BLaER1 treated with 17β-estradiol and CSF1 and Interleukin-3, amounts not matched to agents 10 nM and 100 nM (cell line): ENCODE data around the gene LARP4B.
"Not testable (repeated sequence)": the region's sequence is repeated elsewhere in the genome, so short reads cannot be mapped to it uniquely, and the experiment has no call there.

ENCODE experiments used
- H3K27ac ChIP-seq, 11 experiments: shearing (Covaris generic); formaldehyde crosslinking; 2 replicates each; pipeline ENCODE4 v1.8.1; 2022
- H3K27me3 ChIP-seq, 11 experiments: shearing (Covaris generic); formaldehyde crosslinking; 2 replicates each; pipeline ENCODE4 v1.8.1; 2022
- H3K36me3 ChIP-seq, 11 experiments: shearing (Covaris generic); formaldehyde crosslinking; 2 replicates each; pipeline ENCODE4 v1.8.1; 2022
- H3K4me1 ChIP-seq, 10 experiments: shearing (Covaris generic); formaldehyde crosslinking; 2 replicates each; pipeline ENCODE4 v1.8.1; 2022
- H3K4me2 ChIP-seq, 11 experiments: shearing (Covaris generic); formaldehyde crosslinking; 2 replicates each; pipeline ENCODE4 v1.8.1; 2022
- H3K4me3 ChIP-seq, 10 experiments: shearing (Covaris generic); formaldehyde crosslinking; 2 replicates each; pipeline ENCODE4 v1.8.1; 2022
- H3K9ac ChIP-seq, 11 experiments: shearing (Covaris generic); formaldehyde crosslinking; 2 replicates each; pipeline ENCODE4 v1.8.1; 2022
- H3K9me3 ChIP-seq, 11 experiments: shearing (Covaris generic); formaldehyde crosslinking; replicated peaks in 1 of 11; 2 replicates each; pipeline ENCODE4 v1.8.1; 2022
- H4K20me1 ChIP-seq, 11 experiments: shearing (Covaris generic); formaldehyde crosslinking; 2 replicates each; pipeline ENCODE4 v1.8.1; 2022
- Cebpa-rat ChIP-seq, 11 experiments: shearing (Covaris generic); IDR thresholded peaks; 2 replicates each; pipeline ENCODE4 v1.8.1; 2022

LARP4B gene

GRCh38 chr10:775245-776075 is 156.0 kb downstream of the LARP4B start:
- TF ChIP-seq Cebpa-rat (IDR thresholded peaks at IDR 0.05): no peak
- Histone ChIP-seq H3K4me2 (peak overlapping the region; percentile 40 to 83 (median 74)), H3K27ac (no peak overlapping the region), H3K4me1 (peaks cover 12 to 27% (median 19%) of the 10 kb centered on the region in 10 experiments), H3K4me3 (no peak overlapping the region), H3K9ac (no peak overlapping the region), H3K36me3 (no peaks in the 10 kb centered on the region), H4K20me1 (peaks cover 0 to 43% (median 0%) of the 10 kb centered on the region in 11 experiments; a peak in 7 of 22 replicates), H3K9me3 (peaks cover 7 to 28% (median 18%) of the 10 kb centered on the region in 11 experiments; a peak in 20 of 22 replicates), H3K27me3 (peaks cover 0 to 80% (median 6%) of the 10 kb centered on the region in 11 experiments; a peak in 11 of 22 replicates)

- H3K36me3 ChIP-seq: no peaks in the 10 kb centered on the region
- peaks cover 0 to 87% (median 6%) of the 10 kb centered on the region in 11 experiments; a peak in 11 of 22 replicates for H3K27me3 ChIP-seq
- H3K27ac ChIP-seq: no peak overlapping the region
- peak overlapping the region; percentile 40 to 83 (median 74) for H3K4me2 ChIP-seq
- no peak for TF ChIP-seq Cebpa-rat (IDR thresholded peaks at IDR 0.05)
- no peak overlapping the region for H3K9ac ChIP-seq
- H3K9me3 ChIP-seq: peaks cover 3 to 28% (median 13%) of the 10 kb centered on the region in 11 experiments; a peak in 20 of 22 replicates
- H3K4me1 ChIP-seq: peaks cover 12 to 27% (median 19%) of the 10 kb centered on the region in 10 experiments
- no peak overlapping the region for H3K4me3 ChIP-seq
- H4K20me1 ChIP-seq: peaks cover 0 to 43% (median 0%) of the 10 kb centered on the region in 11 experiments; a peak in 7 of 22 replicates
These were observed 156.8 kb downstream of the LARP4B start for GRCh38 chr10:774661-775244.

- H3K4me1 ChIP-seq: peaks cover 12 to 27% (median 19%) of the 10 kb centered on the region in 10 experiments
- H3K4me2 ChIP-seq: peak overlapping the region in 3 of 11 experiments; percentile 9 to 82 (median 74); a peak in 2 of 22 replicates
- peaks cover 8 to 31% (median 15%) of the 10 kb centered on the region in 11 experiments for H3K9me3 ChIP-seq
- peaks cover 0 to 43% (median 0%) of the 10 kb centered on the region in 11 experiments; a peak in 7 of 22 replicates for H4K20me1 ChIP-seq
- no peak overlapping the region for H3K9ac ChIP-seq
- H3K36me3 ChIP-seq: no peaks in the 10 kb centered on the region
- peaks cover 0 to 92% (median 6%) of the 10 kb centered on the region in 11 experiments; a peak in 11 of 22 replicates for H3K27me3 ChIP-seq
- no peak overlapping the region for H3K27ac ChIP-seq
- TF ChIP-seq Cebpa-rat (IDR thresholded peaks at IDR 0.05): no peak
- no peak overlapping the region for H3K4me3 ChIP-seq
These were observed 157.3 kb downstream of the LARP4B start for GRCh38 chr10:774223-774622.

- peaks cover 13 to 31% (median 20%) of the 10 kb centered on the region in 11 experiments for H3K9me3 ChIP-seq
- TF ChIP-seq Cebpa-rat (IDR thresholded peaks at IDR 0.05): no peak
- H3K4me2 ChIP-seq: no peak overlapping the region
- H4K20me1 ChIP-seq: peaks cover 0 to 40% (median 0%) of the 10 kb centered on the region in 11 experiments; a peak in 7 of 22 replicates
- H3K9ac ChIP-seq: no peak overlapping the region
- H3K27me3 ChIP-seq: peaks cover 0 to 92% (median 6%) of the 10 kb centered on the region in 11 experiments; a peak in 11 of 22 replicates
- peaks cover 12 to 27% (median 19%) of the 10 kb centered on the region in 10 experiments for H3K4me1 ChIP-seq
- H3K27ac ChIP-seq: no peak overlapping the region
- no peak overlapping the region for H3K4me3 ChIP-seq
- no peaks in the 10 kb centered on the region for H3K36me3 ChIP-seq
These were observed 157.8 kb downstream of the LARP4B start for GRCh38 chr10:773562-774161.

GRCh38 chr10:772227-772637 is 159.3 kb downstream of the LARP4B start:
- no peak for TF ChIP-seq Cebpa-rat (IDR thresholded peaks at IDR 0.05)
- Histone ChIP-seq H3K4me1 (peaks cover 12 to 27% (median 18%) of the 10 kb centered on the region in 10 experiments), H3K27ac (no peak overlapping the region), H4K20me1 (peaks cover 0 to 38% (median 0%) of the 10 kb centered on the region in 11 experiments; a peak in 7 of 22 replicates), H3K4me2 (no peak overlapping the region), H3K4me3 (no peak overlapping the region), H3K27me3 (peaks cover 0 to 96% (median 6%) of the 10 kb centered on the region in 11 experiments; a peak in 11 of 22 replicates), H3K9me3 (peaks cover 27 to 43% (median 32%) of the 10 kb centered on the region in 11 experiments), H3K9ac (no peak overlapping the region), H3K36me3 (peaks cover 0 to 5% (median 0%) of the 10 kb centered on the region in 11 experiments; a peak in 1 of 22 replicates)

GRCh38 chr10:771647-772046 is 159.9 kb downstream of the LARP4B start:
- TF ChIP-seq Cebpa-rat (IDR thresholded peaks at IDR 0.05): no peak
- no peak overlapping the region for H3K4me2 ChIP-seq

GRCh38 chr10:770975-771374 is 160.5 kb downstream of the LARP4B start:
- H4K20me1 ChIP-seq: peaks cover 0 to 29% (median 0%) of the 10 kb centered on the region in 11 experiments; a peak in 7 of 22 replicates
- H3K9ac ChIP-seq: no peak overlapping the region
- TF ChIP-seq Cebpa-rat (IDR thresholded peaks at IDR 0.05): no peak
- H3K36me3 ChIP-seq: peaks cover 0 to 6% (median 0%) of the 10 kb centered on the region in 11 experiments; a peak in 1 of 22 replicates
- H3K4me2 ChIP-seq: no peak overlapping the region
- H3K4me1 ChIP-seq: peaks cover 12 to 18% (median 15%) of the 10 kb centered on the region in 10 experiments
- peaks cover 35 to 51% (median 39%) of the 10 kb centered on the region in 11 experiments for H3K9me3 ChIP-seq
- H3K27me3 ChIP-seq: peaks cover 0 to 89% (median 0%) of the 10 kb centered on the region in 11 experiments; a peak in 10 of 22 replicates
- no peak overlapping the region for H3K27ac ChIP-seq
- no peak overlapping the region for H3K4me3 ChIP-seq

More at GRCh38 chr10:771647-772046, 159.9 kb downstream of the LARP4B start:
- Histone ChIP-seq H3K9ac (no peak overlapping the region), H3K27me3 (peaks cover 0 to 93% (median 2%) of the 10 kb centered on the region in 11 experiments; a peak in 11 of 22 replicates), H3K9me3 (peaks cover 33 to 48% (median 38%) of the 10 kb centered on the region in 11 experiments), H3K4me3 (no peak overlapping the region), H4K20me1 (peaks cover 0 to 33% (median 0%) of the 10 kb centered on the region in 11 experiments; a peak in 7 of 22 replicates), H3K4me1 (peaks cover 12 to 22% (median 18%) of the 10 kb centered on the region in 10 experiments), H3K27ac (no peak overlapping the region), H3K36me3 (peaks cover 0 to 6% (median 0%) of the 10 kb centered on the region in 11 experiments; a peak in 1 of 22 replicates)

- not testable (repeated sequence) for H3K4me3 ChIP-seq, H3K4me1 ChIP-seq, H3K9ac ChIP-seq, H3K4me2 ChIP-seq, H3K27ac ChIP-seq, H3K36me3 ChIP-seq
- Histone ChIP-seq H3K9me3 (peaks cover 35 to 59% (median 44%) of the 10 kb centered on the region in 11 experiments), H4K20me1 (peaks cover 0 to 21% (median 0%) of the 10 kb centered on the region in 11 experiments; a peak in 7 of 22 replicates), H3K27me3 (peaks cover 0 to 89% (median 2%) of the 10 kb centered on the region in 11 experiments; a peak in 11 of 22 replicates)
These were observed 161.3 kb downstream of the LARP4B start for GRCh38 chr10:770048-770712.
